ENCODE results near the gene HECW1.
"Not testable (repeated sequence)": the region's sequence is repeated elsewhere in the genome, so short reads cannot be mapped to it uniquely, and the experiment has no call there.

Gene HECW1

GRCh38 chr7:43205171-43205795, 92.8 kb downstream of the HECW1 start:
- no peaks in the 10 kb centered on the region for H3K36me3 ChIP-seq (ENCODE audit: control insufficient read depth, insufficient read depth, low read length)
- H3K4me3 ChIP-seq (ENCODE audit: low read depth, low read length), result no peak overlapping the region
- H3K27me3 ChIP-seq (ENCODE audit: control insufficient read depth, insufficient read depth, low read length), result no peaks in the 10 kb centered on the region
- H3K27ac ChIP-seq (ENCODE audit: low read depth, low read length), result no peak overlapping the region
- peaks cover 15% of the 10 kb centered on the region for H3K4me1 ChIP-seq (ENCODE audit: control insufficient read depth, insufficient read depth, low read length)
- H3K9ac ChIP-seq (ENCODE audit: low read depth, low read length), result no peak overlapping the region
- no peaks in the 10 kb centered on the region for H3K9me3 ChIP-seq (ENCODE audit: control insufficient read depth, insufficient read depth, low read length)

DNA sequence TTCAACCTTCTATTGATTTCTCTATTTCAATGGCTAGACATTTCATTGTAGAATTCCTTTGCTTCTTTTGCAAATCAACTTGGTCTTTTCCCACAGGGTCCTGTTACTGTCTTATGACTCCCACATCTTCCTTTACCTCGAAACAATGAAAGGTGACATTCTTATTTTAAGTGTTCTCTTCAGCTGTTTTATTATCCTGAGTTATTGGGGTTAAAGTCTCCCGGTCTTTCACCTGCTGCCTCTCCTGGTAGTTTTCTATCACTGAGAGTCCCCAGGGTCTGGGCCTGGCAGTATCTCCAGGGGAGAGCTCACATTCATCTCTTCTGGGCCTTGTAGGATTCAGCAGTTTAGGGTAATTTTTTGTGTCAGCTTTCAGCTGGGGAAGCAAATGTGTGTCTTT, 95.8 kb downstream of the HECW1 start:
- peaks cover 29% of the 10 kb centered on the region for H3K4me1 ChIP-seq (ENCODE audit: control insufficient read depth, insufficient read depth, low read length)
- H3K9ac ChIP-seq (ENCODE audit: low read depth, low read length), result no peak overlapping the region
- H3K27ac ChIP-seq (ENCODE audit: low read depth, low read length), result peak overlapping the region; percentile 73
- no peak overlapping the region for H3K4me3 ChIP-seq (ENCODE audit: low read depth, low read length)
- H3K27me3 ChIP-seq (ENCODE audit: control insufficient read depth, insufficient read depth, low read length), result no peaks in the 10 kb centered on the region
- H3K9me3 ChIP-seq (ENCODE audit: control insufficient read depth, insufficient read depth, low read length), result no peaks in the 10 kb centered on the region
- no peaks in the 10 kb centered on the region for H3K36me3 ChIP-seq (ENCODE audit: control insufficient read depth, insufficient read depth, low read length)

DNA sequence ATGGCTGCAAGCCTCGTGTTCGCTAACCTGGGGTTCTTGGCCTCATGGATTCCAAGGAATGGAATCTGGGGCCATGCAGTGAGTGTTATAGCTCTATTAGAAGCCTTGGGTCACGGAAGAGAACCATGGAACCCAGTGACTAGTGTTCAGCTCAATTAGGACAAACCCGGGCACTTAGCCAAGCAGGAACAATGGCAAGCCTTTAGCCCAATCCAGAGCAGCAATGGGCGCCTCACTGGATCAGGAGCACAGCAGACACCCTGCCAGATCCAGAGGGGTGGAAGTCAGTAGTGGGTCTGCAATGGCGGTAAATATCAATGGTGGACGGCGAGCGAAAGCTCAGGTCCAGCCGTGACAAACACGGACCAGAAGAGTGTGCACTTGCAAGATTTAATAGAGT, 98.1 kb downstream of the HECW1 start:
- H3K36me3 ChIP-seq (ENCODE audit: control insufficient read depth, insufficient read depth, low read length); H3K9me3 ChIP-seq (ENCODE audit: control insufficient read depth, insufficient read depth, low read length): not testable (repeated sequence)
- peaks cover 41% of the 10 kb centered on the region for H3K4me1 ChIP-seq (ENCODE audit: control insufficient read depth, insufficient read depth, low read length)

DNA sequence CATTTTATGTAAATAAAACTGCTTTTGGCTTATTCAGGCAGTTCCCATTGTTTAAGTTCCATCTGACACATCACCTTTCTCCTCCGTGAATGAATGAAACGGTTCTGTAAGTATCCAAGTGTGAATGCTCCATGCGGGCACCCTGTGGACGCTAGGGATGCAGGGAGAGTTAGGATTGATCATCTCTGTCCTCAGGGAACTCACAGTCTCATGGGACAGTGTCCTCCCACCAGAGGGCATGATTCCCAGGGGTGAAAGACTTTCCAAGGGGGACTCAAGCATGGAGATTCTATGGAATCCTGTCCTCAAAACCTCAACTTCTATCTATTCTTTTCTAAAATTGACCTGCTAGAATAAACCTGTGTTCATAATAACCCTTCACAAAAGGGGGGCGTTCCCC, 98.8 kb downstream of the HECW1 start:
- no peaks in the 10 kb centered on the region for H3K27me3 ChIP-seq (ENCODE audit: control insufficient read depth, insufficient read depth, low read length)
- peaks cover 41% of the 10 kb centered on the region for H3K4me1 ChIP-seq (ENCODE audit: control insufficient read depth, insufficient read depth, low read length)
- no peaks in the 10 kb centered on the region for H3K9me3 ChIP-seq (ENCODE audit: control insufficient read depth, insufficient read depth, low read length)
- no peaks in the 10 kb centered on the region for H3K36me3 ChIP-seq (ENCODE audit: control insufficient read depth, insufficient read depth, low read length)
- H3K4me3 ChIP-seq (ENCODE audit: low read depth, low read length), result no peak overlapping the region
- H3K27ac ChIP-seq (ENCODE audit: low read depth, low read length), result peak overlapping the region; percentile 55
- no peak overlapping the region for H3K9ac ChIP-seq (ENCODE audit: low read depth, low read length)

More for the DNA sequence above, 98.1 kb downstream of the HECW1 start:
- H3K4me3 ChIP-seq (ENCODE audit: low read depth, low read length); H3K27me3 ChIP-seq (ENCODE audit: control insufficient read depth, insufficient read depth, low read length); H3K9ac ChIP-seq (ENCODE audit: low read depth, low read length); H3K27ac ChIP-seq (ENCODE audit: low read depth, low read length): not testable (repeated sequence)

GRCh38 chr7:43211693-43212092, 99.2 kb downstream of the HECW1 start:
- Histone ChIP-seq H3K27me3 (ENCODE audit: control insufficient read depth, insufficient read depth, low read length) (no peaks in the 10 kb centered on the region), H3K4me1 (ENCODE audit: control insufficient read depth, insufficient read depth, low read length) (peaks cover 41% of the 10 kb centered on the region), H3K4me3 (ENCODE audit: low read depth, low read length) (no peak overlapping the region), H3K9me3 (ENCODE audit: control insufficient read depth, insufficient read depth, low read length) (no peaks in the 10 kb centered on the region), H3K9ac (ENCODE audit: low read depth, low read length) (no peak overlapping the region), H3K27ac (ENCODE audit: low read depth, low read length) (peak overlapping the region; percentile 55), H3K36me3 (ENCODE audit: control insufficient read depth, insufficient read depth, low read length) (no peaks in the 10 kb centered on the region)

DNA sequence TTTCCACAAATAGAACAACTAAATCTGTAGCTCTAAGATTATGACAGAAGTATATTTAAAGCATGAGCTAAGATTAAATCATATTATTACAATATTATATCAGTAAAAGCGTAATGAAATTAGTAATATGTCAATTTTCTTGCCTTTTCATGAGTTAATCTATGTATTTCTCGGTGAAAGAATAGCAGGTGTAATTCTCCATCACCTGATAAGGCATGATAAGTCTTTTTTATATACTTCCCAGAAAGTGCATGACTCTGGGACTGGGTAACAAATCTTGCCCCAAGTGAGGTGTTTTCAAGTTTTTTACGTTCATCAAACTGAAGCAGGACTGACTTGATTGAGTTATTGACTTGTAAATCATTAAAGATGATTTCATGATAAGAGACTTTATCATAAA, 100.5 kb downstream of the HECW1 start:
- Histone ChIP-seq H3K27ac (ENCODE audit: low read depth, low read length) (no peak overlapping the region), H3K9ac (ENCODE audit: low read depth, low read length) (no peak overlapping the region), H3K4me1 (ENCODE audit: control insufficient read depth, insufficient read depth, low read length) (peaks cover 36% of the 10 kb centered on the region), H3K4me3 (ENCODE audit: low read depth, low read length) (no peak overlapping the region), H3K9me3 (ENCODE audit: control insufficient read depth, insufficient read depth, low read length) (no peaks in the 10 kb centered on the region), H3K27me3 (ENCODE audit: control insufficient read depth, insufficient read depth, low read length) (no peaks in the 10 kb centered on the region), H3K36me3 (ENCODE audit: control insufficient read depth, insufficient read depth, low read length) (no peaks in the 10 kb centered on the region)

- Histone ChIP-seq H3K27me3 (ENCODE audit: control insufficient read depth, insufficient read depth, low read length) (no peaks in the 10 kb centered on the region), H3K9ac (ENCODE audit: low read depth, low read length) (no peak overlapping the region), H3K4me3 (ENCODE audit: low read depth, low read length) (no peak overlapping the region), H3K4me1 (ENCODE audit: control insufficient read depth, insufficient read depth, low read length) (peaks cover 25% of the 10 kb centered on the region), H3K27ac (ENCODE audit: low read depth, low read length) (no peak overlapping the region), H3K36me3 (ENCODE audit: control insufficient read depth, insufficient read depth, low read length) (no peaks in the 10 kb centered on the region), H3K9me3 (ENCODE audit: control insufficient read depth, insufficient read depth, low read length) (peaks cover 4% of the 10 kb centered on the region; the same call in 1 of the 2 replicates)
Observed at GRCh38 chr7:43215061-43215460, 102.6 kb downstream of the HECW1 start.

DNA sequence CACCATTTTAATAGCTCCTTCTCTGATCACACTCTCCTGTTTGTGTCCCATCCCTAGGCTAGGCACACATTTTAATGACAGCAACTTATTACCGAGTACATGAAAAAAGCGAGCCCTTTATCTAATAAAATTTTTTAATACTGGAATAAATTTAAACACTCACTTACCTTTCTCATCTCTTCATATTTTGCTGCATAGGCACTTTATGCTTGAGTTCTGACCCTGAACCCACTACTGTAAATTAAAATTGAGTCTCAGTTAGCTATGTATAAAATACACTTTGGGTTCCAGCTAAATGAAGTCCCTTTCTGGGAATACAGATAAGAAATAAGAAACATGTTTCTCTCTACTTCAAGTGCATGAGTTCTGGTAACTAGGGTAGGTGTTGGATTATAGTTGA, 104.6 kb downstream of the HECW1 start:
- Histone ChIP-seq H3K4me1 (ENCODE audit: control insufficient read depth, insufficient read depth, low read length) (peaks cover 17% of the 10 kb centered on the region), H3K4me3 (ENCODE audit: low read depth, low read length) (no peak overlapping the region), H3K27ac (ENCODE audit: low read depth, low read length) (no peak overlapping the region), H3K9me3 (ENCODE audit: control insufficient read depth, insufficient read depth, low read length) (peaks cover 8% of the 10 kb centered on the region), H3K9ac (ENCODE audit: low read depth, low read length) (no peak overlapping the region), H3K27me3 (ENCODE audit: control insufficient read depth, insufficient read depth, low read length) (no peaks in the 10 kb centered on the region), H3K36me3 (ENCODE audit: control insufficient read depth, insufficient read depth, low read length) (no peaks in the 10 kb centered on the region)

GRCh38 chr7:43218901-43219300, 106.5 kb downstream of the HECW1 start:
- H3K9me3 ChIP-seq (ENCODE audit: control insufficient read depth, insufficient read depth, low read length); H3K4me3 ChIP-seq (ENCODE audit: low read depth, low read length); H3K9ac ChIP-seq (ENCODE audit: low read depth, low read length); H3K27me3 ChIP-seq (ENCODE audit: control insufficient read depth, insufficient read depth, low read length); H3K27ac ChIP-seq (ENCODE audit: low read depth, low read length); H3K36me3 ChIP-seq (ENCODE audit: control insufficient read depth, insufficient read depth, low read length): not testable (repeated sequence)
- H3K4me1 ChIP-seq (ENCODE audit: control insufficient read depth, insufficient read depth, low read length), result peaks cover 15% of the 10 kb centered on the region

- no peaks in the 10 kb centered on the region for H3K27me3 ChIP-seq (ENCODE audit: control insufficient read depth, insufficient read depth, low read length)
- H3K4me3 ChIP-seq (ENCODE audit: low read depth, low read length), result no peak overlapping the region
- H3K36me3 ChIP-seq (ENCODE audit: control insufficient read depth, insufficient read depth, low read length), result no peaks in the 10 kb centered on the region
- peaks cover 8% of the 10 kb centered on the region for H3K9me3 ChIP-seq (ENCODE audit: control insufficient read depth, insufficient read depth, low read length)
- no peak overlapping the region for H3K9ac ChIP-seq (ENCODE audit: low read depth, low read length)
- H3K4me1 ChIP-seq (ENCODE audit: control insufficient read depth, insufficient read depth, low read length), result peaks cover 5% of the 10 kb centered on the region
- H3K27ac ChIP-seq (ENCODE audit: low read depth, low read length), result no peak overlapping the region
Observed at GRCh38 chr7:43220250-43220649, 107.8 kb downstream of the HECW1 start.

- H3K36me3 ChIP-seq (ENCODE audit: control insufficient read depth, insufficient read depth, low read length), result no peaks in the 10 kb centered on the region
- peaks cover 8% of the 10 kb centered on the region for H3K9me3 ChIP-seq (ENCODE audit: control insufficient read depth, insufficient read depth, low read length)
- H3K27me3 ChIP-seq (ENCODE audit: control insufficient read depth, insufficient read depth, low read length), result no peaks in the 10 kb centered on the region
- no peak overlapping the region for H3K9ac ChIP-seq (ENCODE audit: low read depth, low read length)
- H3K27ac ChIP-seq (ENCODE audit: low read depth, low read length), result no peak overlapping the region
- no peak overlapping the region for H3K4me3 ChIP-seq (ENCODE audit: low read depth, low read length)
- 0 out of 2 replicates have a peak, but pooled peaks cover 4% of the 10 kb centered on the region for H3K4me1 ChIP-seq (ENCODE audit: control insufficient read depth, insufficient read depth, low read length)
Observed at GRCh38 chr7:43220742-43221141, 108.3 kb downstream of the HECW1 start.
